Right lung (tissue), 5 donors: ENCODE results near the gene ADD2. TPM values are rescaled to one million over a fixed set of nuclear protein-coding genes. Genes with fewer than 3 reads are reported as not detected.
A peak's percentile ranks its signal among the peaks of the same experiment; 100 is the strongest.

Source experiments
- DNase-seq, 2 donors: peaks; one replicate each; pipeline ENCODE4 v3.0.0-alpha.2; 2013
- polyA plus RNA-seq, 5 donors: library from polyadenylated mRNA; unstranded; fragments of 120-200 nt; gene quantifications; one replicate each; pipeline versions ENCODE4 v1.2.1 to v1.2.3, GENCODE V29; 2013; ENCODE audit warnings: inconsistent platforms in 1 of 5, low replicate concordance in 1 of 5; ENCODE audit not compliant: insufficient read length in 5 of 5, insufficient read depth in 1 of 5

Gene ADD2
- polyA plus RNA-seq, 5 donors = 5.2 to 7.5 (median 6.4) TPM

DNA sequence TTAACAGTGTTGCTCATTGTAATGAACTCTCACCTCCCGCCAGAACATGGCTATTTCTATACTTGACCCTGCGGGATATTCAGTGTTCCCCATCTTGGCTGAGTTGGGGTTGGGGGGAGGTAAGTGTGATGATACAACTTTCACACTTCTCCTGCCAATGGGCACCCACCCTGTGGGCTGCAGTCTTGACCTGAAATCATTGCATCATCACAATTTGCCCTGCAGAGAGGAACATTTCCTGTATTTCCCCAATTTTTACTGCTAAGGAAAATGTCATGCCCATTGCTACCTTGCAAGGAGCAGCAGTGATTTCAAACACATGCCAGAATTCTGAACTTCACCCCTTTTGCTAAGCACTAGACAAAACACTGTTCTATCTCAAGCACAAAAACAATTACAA is 92.1 kb downstream of the ADD2 start:
- no peak for DNase-seq

DNA sequence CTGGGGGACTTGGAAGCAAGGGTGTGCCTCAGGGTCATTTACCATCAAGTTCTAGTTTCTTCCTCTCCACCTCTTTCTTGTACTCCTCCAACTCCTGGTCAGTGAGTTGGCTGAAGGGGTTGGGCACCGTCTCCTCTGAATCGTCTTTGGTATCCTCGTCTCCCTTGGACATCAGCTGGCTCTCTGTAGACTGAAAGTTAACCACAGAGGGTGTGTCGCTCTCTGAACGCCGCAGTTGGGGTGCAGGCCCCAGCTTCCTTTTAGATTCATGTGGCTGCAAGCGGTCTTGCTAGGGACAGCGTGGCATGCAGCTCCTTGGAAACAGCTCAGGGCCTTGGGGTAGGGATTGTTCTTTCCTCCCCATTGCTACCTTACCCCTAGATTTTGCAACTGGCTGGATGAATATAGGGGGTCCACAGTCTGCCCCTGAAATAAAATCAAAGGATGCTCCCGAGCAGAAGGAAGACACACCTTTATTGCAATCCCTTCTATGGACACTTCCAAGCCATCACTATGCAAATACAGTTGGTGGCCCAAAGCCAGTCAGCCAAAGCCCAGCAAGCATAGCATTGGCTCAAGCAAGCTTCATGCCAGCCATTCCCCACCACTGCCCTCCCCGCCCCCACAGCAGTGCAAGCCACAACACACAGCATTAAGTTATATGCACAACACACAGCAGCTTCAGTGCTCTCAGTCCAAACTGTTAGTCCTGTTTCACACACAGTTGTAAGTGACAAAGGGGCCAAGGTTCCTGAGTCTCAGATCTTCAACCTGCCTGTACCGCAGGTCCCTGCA is 93.2 kb downstream of the ADD2 start:
- no peak for DNase-seq

DNA sequence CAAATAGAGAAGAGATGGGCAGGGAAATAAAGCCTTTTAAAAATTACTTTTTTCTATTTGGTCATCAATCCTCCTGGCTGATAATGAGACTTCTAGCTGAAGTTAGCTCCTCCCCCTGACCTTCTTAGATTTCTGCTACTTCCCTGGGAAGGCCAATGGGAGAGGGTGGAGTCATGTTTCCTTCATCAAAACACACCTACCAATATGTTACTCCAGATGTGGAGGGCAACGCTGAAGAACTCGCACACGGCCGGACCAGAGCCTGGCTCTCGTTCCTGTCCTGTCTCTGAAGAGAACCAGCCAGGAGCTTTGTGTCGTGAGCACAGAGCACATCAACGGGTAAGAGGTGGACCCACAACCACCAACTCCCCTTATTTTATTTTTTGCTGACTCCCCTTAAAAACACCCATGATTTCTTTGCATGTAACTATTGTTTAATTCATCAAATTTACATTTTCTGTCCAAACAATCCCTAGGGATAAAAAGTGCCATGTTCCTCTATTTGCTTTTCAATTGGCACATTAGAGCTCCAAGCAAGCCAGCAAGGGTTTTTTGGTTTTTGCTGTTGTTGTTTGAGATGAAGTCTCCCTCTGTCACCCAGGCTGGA is 94.9 kb downstream of the ADD2 start:
- DNase-seq = no peak

DNA sequence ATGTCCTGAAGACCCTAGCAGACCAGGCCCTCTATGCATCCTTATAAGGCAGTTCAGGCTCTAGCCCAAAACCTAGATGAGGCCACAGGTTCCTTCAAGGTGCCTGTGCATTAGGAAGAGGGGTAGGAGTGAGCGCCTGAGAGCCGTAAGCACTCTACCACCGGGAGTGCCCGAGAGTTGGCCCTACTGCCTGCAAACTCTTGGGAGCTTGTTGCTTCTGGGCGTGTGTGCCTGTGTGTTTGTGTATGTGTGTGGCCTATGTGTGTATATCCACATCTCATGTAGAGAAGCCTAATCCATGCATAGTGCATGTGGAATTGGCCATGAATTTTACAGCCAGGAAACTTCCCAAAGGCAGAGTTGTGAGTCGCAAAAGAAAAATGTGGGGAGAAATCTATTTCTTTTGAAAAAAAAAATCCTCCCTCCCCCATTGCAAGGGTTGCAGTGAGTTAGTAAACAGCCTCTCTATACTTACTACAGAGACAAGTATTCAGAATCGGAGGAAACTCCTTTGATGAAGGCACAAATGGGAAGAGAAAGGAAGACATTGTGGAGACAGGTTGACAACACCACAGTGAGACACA is 96.8 kb downstream of the ADD2 start:
- DNase-seq = no peak

DNA sequence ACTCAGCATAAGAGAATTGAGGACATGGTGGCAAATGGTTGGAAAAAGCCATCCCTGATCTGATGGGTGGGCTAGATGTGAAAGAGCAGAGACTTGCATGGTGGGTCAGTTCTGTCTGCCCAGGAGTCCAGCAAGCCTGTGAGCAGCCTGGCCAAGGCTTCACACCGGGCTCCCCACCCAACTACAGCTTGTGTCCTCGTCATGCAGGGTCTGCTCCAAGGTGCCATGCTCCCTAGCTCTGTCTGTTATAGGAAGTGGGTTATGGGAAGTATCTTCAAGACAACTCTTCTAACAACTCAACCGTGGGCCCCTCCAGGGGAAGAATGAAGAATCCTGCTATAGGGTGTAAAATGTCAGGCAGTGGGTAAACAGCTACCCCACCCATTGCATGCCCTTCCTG is 97.4 kb downstream of the ADD2 start:
- DNase-seq = no peak

DNA sequence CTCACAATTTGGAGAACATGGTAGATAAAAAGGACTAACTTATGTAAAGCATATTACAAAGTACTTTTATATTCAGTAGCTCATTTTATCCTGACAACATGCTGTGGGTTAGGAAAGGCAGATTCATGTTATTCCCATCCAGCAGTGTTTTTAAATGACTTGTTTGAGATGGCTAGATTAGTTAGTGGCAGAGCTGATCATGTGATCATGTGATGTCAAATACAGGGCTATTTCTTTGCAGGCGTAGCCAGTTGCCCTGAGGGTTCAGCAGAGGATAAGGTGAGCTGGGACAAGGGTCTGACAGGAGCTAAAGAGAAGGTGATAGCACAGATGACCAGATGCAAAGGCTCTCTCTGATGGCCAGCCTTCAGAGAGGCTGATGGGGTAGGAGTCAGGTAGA is 97.8 kb downstream of the ADD2 start:
- DNase-seq = no peak

DNA sequence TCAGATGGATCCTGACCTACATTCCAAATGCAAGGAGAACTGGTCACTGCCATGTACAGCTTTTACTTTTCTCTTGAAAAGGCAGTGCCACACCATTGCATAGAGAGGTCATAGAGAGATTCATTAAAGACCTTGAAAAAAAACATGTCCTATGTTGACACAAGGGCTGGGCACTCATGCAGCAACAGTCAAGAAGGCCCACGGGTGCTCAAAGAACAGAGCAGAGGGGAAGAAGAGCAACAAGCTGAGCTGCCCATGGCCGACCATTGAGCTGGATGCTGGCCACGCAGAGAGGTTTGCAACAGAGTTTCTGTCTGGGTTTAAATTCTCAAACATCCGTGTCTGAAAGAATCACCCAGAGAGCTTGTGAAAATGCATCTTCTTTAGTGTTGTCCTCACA is 99.1 kb downstream of the ADD2 start:
- no peak for DNase-seq

DNA sequence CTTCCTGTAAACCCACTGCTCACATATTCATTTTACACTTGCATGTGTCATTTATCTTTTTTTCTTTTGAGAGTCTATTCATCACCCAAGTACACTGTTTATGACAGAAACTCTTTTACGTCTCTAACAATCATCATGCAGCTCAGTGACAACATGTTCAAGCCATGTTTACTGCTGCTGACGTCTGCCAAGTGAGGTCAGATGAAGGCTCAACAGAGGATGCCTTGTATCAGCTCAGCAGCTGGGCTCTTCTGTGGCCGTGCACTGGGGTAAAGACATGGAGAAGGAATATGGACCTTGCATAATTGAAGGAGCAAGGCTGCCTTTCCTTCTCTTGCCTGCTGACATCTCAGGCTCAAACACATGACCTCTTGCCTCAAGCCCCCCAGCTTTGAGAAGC is 99.6 kb downstream of the ADD2 start:
- DNase-seq = no peak

DNA sequence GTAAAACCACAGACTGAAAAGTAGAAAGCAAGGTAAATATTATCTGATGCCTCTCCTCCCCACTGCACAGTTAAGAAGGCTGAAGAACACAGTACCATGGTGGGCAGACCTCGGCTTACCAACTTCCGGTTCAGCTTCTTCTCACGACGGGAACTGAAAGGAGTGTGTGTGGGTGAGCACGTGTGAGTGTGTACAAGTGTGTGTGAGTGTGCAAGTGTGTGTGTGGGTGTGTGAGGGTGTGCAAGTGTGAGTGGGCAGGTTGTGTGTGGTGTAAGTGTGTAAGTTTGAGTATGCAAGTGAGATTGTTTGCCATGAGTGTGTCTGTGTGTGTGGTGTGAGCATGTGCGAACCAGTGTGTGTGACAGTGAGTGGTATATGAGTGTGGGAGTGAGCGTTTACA is 103.5 kb downstream of the ADD2 start:
- no peak for DNase-seq

DNA sequence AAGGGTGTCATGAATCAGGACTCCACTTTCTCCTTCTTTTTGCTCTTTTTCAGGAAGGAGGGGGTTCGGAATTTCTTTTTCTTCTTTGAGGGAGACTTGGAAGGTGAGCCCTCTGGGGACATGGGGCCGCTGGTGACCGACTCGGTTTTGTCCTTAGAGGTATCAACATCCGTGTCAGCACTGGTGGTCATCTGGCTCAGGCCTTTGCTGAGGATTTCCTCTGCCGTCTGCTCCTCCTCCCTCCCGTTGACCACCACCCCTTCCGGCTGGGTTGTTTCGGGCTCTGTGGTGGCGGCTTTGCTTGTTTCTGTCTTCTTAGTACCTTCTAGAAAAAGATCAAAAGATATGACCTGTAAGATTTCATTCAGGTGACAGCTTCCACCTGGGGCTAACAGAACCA is 104.6 kb downstream of the ADD2 start:
- no peak for DNase-seq

DNA sequence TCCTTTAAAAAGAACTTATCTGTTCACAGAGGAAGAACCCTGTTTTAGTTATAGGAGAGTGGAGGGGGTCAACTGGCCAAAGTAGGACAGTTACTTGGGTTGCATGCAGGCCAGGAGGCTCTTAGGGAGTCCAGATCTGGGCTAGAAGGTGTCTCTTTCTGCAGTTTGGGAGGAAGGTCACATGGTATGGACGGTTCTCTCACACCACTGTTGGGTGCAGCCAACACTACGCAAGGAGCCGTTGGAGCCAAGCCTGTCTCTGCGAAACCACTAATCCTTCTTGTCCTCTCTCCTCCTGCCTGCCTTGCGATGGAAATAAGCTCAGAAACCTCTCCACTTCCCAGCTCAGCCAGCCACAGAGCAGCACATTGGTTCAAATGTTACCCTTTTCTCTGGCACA is 108.4 kb downstream of the ADD2 start:
- no peak for DNase-seq

DNA sequence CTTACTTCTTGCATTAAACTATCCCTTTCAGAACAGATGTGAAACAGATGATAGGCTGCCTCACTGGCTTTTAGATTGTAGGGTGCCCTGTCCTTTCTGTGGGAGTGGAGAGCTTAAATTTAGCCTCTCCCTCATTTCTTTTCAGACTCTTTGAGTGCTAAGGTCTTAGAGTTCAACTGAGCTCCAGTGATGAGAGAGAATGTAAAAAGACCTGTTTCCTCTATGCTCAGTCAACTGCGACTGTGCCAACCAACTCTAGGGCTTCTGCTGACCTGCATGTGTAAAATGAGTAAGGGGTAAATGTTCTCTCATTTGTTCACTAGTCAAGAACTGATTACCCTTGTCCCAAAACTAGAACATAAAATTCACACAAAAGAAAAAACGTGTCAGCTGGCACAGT is 109.5 kb downstream of the ADD2 start:
- no peak for DNase-seq

DNA sequence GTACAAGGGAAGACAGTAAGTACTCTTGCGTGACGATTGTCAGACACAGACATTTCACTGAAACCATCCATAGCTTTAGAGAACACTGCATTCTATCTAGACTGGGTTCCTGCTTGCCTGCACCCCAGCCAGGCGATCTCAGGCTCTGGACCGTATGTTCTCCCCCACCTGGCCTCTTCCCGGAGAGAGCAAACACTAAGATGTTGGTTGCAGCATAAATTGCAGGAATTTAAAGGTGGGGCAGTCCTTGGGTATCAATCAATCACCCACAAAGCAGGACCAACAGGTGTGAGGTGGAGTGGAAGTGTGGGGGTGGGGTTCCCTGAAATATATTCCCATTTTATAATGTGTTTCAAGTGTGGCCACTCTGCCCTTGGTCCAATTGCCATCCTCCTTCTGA is 110.8 kb downstream of the ADD2 start:
- no peak for DNase-seq

DNA sequence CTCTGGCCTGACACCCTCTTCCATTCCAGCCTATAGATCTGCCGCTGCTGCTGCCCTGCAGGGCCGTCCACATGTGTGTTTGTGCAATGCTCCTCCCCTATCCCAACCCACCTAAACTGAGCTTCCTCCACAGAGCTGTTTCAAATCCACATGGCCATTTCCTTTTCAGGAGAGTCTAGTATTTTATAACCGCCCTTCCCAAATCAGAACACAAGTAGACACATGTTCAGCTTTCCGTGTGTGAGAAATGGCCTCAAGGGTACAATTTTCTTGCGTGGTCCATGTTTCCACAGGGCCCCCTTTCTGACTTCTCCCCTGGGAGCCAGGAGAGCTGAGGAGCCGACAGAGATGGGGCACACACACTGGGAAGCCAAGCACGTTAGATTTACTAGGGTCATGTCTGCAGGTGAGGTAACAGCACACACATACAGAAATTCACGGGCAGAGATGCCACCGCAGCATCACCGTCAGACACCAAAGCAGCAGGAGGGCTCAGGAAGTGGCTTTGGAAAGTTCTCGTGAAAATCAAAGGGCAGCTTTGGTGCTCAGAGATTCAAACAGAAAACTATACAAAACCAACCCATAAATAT is 111.5 kb downstream of the ADD2 start:
- no peak for DNase-seq

DNA sequence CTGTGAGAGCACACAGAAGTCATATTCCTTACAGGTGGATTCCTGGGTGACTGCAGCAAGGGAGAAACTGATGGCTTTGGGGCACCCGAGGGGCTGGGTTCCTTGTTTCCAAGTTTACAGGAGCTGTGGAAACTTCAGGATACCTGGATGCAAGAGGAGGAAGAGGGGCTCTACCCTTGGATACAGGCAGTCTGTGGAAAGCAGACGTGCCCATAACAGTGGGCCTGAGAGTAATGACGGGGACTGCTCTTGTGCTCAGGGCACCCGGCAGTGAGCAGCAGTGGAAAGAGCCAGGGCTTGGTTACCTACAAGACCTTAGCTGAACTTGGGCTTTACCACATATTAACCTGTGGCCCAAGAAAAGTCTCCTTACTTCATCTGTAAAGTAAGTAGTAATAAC is 112.2 kb downstream of the ADD2 start:
- DNase-seq = no peak

DNA sequence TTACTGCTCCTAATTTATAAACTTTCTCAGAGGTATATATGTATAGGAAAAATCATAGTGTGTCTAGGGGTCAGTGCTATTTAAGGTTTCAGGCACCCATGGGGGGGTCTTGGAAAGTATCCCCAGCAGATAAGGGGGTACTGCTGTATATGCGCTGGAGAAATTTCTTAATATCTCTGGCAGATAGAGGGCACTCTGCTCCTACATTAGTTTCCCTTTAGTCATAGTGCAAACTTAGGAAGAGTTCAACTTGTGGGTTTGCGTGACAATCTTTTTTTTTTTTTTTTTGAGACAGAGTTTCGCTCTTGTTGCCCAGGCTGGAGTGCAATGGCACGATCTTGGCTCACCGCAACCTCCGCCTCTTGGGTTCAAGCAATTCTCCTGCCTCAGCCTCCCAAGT is 112.8 kb downstream of the ADD2 start:
- DNase-seq = peak; percentile 25 to 29

DNA sequence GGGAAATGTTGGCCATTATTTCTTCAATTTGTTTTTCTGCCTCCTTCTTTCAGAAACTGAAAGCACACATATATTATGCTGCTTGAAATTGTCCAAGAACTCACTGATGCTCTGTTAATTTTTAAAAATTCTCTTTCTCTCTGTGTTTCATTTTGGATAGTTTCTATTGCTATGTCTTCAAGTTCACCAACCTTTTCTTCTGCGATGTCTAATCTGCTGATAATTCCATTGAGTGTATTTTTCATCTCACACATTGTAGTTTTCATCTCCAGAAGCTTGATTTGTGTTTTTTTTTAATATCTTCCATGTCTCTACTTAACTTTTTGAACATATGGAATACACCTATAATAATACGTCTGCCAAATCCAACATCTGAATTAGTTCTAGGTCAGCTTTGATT is 116.3 kb downstream of the ADD2 start:
- no peak for DNase-seq

DNA sequence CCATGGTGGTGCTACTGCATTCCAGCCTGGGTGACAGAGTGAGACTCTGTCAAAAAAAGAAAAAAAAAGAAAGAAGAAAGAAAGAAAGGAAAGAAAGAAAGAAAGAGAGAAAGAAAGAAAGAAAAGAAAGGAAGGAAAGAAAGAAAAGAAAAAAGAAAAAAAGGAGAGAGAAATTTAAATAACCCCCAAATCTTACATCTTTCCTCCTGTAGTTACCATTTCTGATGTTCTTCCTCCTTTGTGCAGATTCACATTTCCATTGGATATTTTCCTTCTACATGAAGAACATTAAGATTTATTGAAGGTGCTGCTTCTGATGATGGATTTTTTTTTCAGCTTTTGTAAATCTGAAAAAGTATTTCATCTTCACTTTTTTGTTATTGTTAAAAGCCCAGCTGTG is 117.0 kb downstream of the ADD2 start:
- no peak for DNase-seq

DNA sequence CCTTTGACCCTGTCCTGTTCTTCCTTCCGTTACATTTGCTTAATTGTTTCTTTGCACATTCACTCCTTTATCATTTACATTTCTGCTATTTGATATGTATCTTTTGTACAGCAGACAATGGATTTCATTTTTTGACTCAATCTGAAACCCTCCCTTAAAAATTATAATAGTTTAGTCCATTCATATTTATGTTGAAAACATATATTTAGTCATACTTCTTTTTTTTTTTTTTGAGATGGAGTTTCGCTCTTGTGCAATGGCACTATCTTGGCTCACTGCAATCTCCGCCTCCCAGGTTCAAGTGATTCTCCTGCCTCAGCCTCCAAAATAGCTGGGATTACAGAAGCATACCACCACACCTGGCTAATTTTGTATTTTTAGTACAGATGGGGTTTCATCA is 119.0 kb downstream of the ADD2 start:
- no peak for DNase-seq

DNA sequence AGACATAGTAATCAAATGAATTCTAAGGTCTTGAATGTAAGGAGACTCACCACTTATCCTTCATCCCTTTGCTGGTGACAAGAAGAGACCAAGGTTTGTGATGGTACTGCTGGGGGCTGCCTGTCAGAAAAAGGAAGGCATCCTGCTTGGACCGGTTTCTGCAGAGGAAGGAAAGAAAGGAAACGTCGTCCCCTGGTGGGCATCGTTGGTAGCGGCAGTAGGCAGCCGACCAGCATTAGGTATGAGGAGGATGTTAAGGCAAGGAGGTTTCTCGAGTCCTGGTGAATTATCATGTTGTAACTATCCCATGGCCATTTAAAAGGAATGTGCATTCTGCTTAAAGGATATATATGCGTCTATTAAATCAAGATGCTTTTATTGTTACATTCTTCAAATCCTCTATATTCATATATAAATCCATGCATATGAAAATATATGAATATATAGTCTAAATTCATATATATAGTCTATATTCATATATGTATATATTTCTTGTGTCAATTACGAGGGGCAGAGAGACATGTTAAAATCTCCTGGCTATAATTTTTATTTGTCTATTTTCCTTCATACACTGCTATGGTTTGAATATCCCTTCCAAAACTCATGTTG is 120.0 kb downstream of the ADD2 start:
- DNase-seq = peak; percentile 45 to 70

DNA sequence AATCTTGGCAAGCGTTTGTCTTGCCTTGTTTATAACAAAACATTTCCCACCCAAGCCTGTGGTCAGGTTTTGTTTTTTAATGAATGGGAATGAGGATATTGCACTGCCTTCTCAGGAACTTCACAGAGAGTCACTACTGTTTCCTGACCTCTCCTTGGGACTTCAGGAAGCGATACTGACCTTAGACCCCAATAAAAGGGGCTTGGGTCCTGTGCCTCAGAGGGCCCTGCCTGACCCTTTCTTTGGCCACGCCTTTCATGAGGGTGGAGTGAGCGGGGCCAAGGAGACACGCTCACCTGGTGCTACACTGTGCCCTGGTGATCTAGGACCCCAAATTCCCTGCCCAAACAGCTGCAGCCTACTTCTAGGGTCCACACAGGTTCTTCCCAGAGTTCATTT is 121.6 kb downstream of the ADD2 start:
- DNase-seq = no peak

DNA sequence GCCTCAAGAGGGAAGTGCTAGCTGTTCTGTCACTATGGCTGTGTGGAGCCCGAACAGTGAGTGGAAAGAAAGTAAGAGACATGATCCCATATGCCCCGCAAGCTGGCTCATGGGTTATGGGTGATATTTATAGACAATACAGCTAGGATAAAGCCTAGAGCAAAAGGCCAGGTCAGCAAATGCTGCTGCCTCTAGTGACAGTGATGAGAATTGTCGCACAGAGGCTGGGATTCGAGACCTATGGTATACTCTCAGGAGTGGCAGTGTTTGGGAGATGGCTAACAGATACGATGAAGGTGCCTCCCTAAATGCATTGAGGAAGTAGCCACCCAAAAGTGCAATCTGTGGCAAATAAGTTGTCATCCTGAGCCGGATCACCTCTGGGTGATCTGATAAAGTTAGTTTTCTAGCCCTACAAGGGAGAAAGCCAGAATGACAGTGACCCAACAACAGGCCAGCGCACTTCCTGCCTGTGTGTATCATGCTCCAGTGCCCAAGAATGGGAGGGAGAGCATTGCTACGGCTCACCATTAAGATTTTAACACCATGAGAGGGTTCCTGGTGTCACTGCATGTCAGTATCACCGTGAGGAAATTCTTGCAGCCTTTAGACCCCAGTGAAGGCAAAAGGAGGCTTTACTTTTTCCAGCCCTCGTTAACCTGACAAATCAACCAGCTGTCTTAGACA is 122.1 kb downstream of the ADD2 start:
- DNase-seq = no peak
